ENCODE measurements around the gene PTPRB. TPM values are rescaled to one million over a fixed set of nuclear protein-coding genes. Genes with fewer than 3 reads are reported as not detected.
"Not testable (repeated sequence)": the region's sequence is repeated elsewhere in the genome, so short reads cannot be mapped to it uniquely, and the experiment has no call there.

The PTPRB gene
- total RNA-seq, 4 donors from 2014 or later, result 36.8 to 107 (median 63.1) TPM

- DNase-seq, result no peak
- H3K36me3 ChIP-seq, result no peaks in the 10 kb centered on the region
- H3K9me3 ChIP-seq, result no peaks in the 10 kb centered on the region
- no peak overlapping the region for H3K27ac ChIP-seq
- no peak overlapping the region for H3K4me3 ChIP-seq
- TF ChIP-seq CTCF (IDR thresholded peaks at IDR 0.05) (no peak), POLR2A (IDR thresholded peaks at IDR 0.05) (no peak)
- intact Hi-C loops (cut with DNase I; ENCODE audit: low total_unique reads), result no loop called here
- no peaks in the 10 kb centered on the region for H3K4me1 ChIP-seq
- no peaks in the 10 kb centered on the region for H3K27me3 ChIP-seq
These were observed 123.8 kb downstream of the PTPRB start for GRCh38 chr12:70513426-70513825.

GRCh38 chr12:70508178-70508577, 129.1 kb downstream of the PTPRB start:
- DNase-seq, result no peak
- Histone ChIP-seq H3K9me3 (no peaks in the 10 kb centered on the region), H3K27ac (no peak overlapping the region), H3K4me1 (no peaks in the 10 kb centered on the region), H3K36me3 (no peaks in the 10 kb centered on the region), H3K27me3 (no peaks in the 10 kb centered on the region), H3K4me3 (no peak overlapping the region)
- no peak for TF ChIP-seq CTCF (IDR thresholded peaks at IDR 0.05)
- TF ChIP-seq POLR2A (IDR thresholded peaks at IDR 0.05), result no peak
- intact Hi-C loops (cut with DNase I; ENCODE audit: low total_unique reads), result no loop called here

GRCh38 chr12:70507442-70507841, 129.8 kb downstream of the PTPRB start:
- TF ChIP-seq POLR2A (IDR thresholded peaks at IDR 0.05), result no peak
- no peak for TF ChIP-seq CTCF (IDR thresholded peaks at IDR 0.05)
- H3K36me3 ChIP-seq, result no peaks in the 10 kb centered on the region
- intact Hi-C loops (cut with DNase I; ENCODE audit: low total_unique reads), result no loop called here
- H3K4me3 ChIP-seq, result no peak overlapping the region
- H3K9me3 ChIP-seq, result no peaks in the 10 kb centered on the region
- H3K27me3 ChIP-seq, result no peaks in the 10 kb centered on the region
- no peak for DNase-seq
- H3K27ac ChIP-seq, result no peak overlapping the region
- no peaks in the 10 kb centered on the region for H3K4me1 ChIP-seq

- no peaks in the 10 kb centered on the region for H3K4me1 ChIP-seq
- intact Hi-C loops (cut with DNase I; ENCODE audit: low total_unique reads), result no loop called here
- H3K27me3 ChIP-seq, result no peaks in the 10 kb centered on the region
- TF ChIP-seq POLR2A (IDR thresholded peaks at IDR 0.05), result no peak
- TF ChIP-seq CTCF (IDR thresholded peaks at IDR 0.05), result no peak
- H3K9me3 ChIP-seq, result no peaks in the 10 kb centered on the region
- H3K36me3 ChIP-seq, result no peaks in the 10 kb centered on the region
- DNase-seq, result no peak
- no peak overlapping the region for H3K27ac ChIP-seq
- H3K4me3 ChIP-seq, result no peak overlapping the region
These were observed 139.7 kb downstream of the PTPRB start for GRCh38 chr12:70497508-70497907.

- H3K36me3 ChIP-seq; H3K27me3 ChIP-seq; H3K4me3 ChIP-seq; DNase-seq; H3K4me1 ChIP-seq; H3K9me3 ChIP-seq; H3K27ac ChIP-seq; intact Hi-C loops (cut with DNase I; ENCODE audit: low total_unique reads): not testable (repeated sequence)
These were observed 144.3 kb downstream of the PTPRB start for GRCh38 chr12:70492904-70493303.

- H3K36me3 ChIP-seq; H3K27ac ChIP-seq; H3K27me3 ChIP-seq; H3K9me3 ChIP-seq; H3K4me3 ChIP-seq; DNase-seq; H3K4me1 ChIP-seq; intact Hi-C loops (cut with DNase I; ENCODE audit: low total_unique reads): not testable (repeated sequence)
These were observed 146.3 kb downstream of the PTPRB start for GRCh38 chr12:70490928-70491327.
